Hepatocyte (in vitro differentiated cells): ENCODE data around the gene BLVRB. TPM values are rescaled to one million over a fixed set of nuclear protein-coding genes. Genes with fewer than 3 reads are reported as not detected.
"Not testable (repeated sequence)": the region's sequence is repeated elsewhere in the genome, so short reads cannot be mapped to it uniquely, and the experiment has no call there.

Experiments
- DNase-seq: peaks from one replicate; pipeline ENCODE4 v3.0.0-alpha.2; 2016; ENCODE audit warnings: low spot score
- H2AFZ ChIP-seq: fragments of 200-600 bp; sonication (generic); 2 replicates; pipeline ENCODE4 v1.6.0; 2016; ENCODE audit warnings: antibody characterized with exemption, mild to moderate bottlenecking
- H3K27ac ChIP-seq: fragments of 200-600 bp; sonication (generic); 2 replicates; pipeline ENCODE4 v1.5.1; 2016; ENCODE audit warnings: mild to moderate bottlenecking
- H3K27me3 ChIP-seq: fragments of 200-600 bp; sonication (generic); 2 replicates; pipeline ENCODE4 v1.6.1; 2016
- H3K36me3 ChIP-seq: fragments of 200-600 bp; sonication (generic); replicated peaks from 2 replicates; pipeline ENCODE4 v1.5.1; 2016; ENCODE audit warnings: low read depth; ENCODE audit not compliant: insufficient read depth
- H3K4me1 ChIP-seq: fragments of 200-600 bp; sonication (generic); 2 replicates; pipeline ENCODE4 v1.5.1; 2016; ENCODE audit warnings: mild to moderate bottlenecking, moderate library complexity; ENCODE audit not compliant: insufficient read depth
- H3K4me2 ChIP-seq: fragments of 200-600 bp; sonication (generic); 2 replicates; pipeline ENCODE4 v1.6.0; 2016
- H3K4me3 ChIP-seq: fragments of 200-600 bp; sonication (generic); 2 replicates; pipeline ENCODE4 v1.5.1; 2016; ENCODE audit warnings: mild to moderate bottlenecking
- H3K79me2 ChIP-seq: fragments of 200-600 bp; sonication (generic); 2 replicates; pipeline ENCODE4 v1.6.0; 2017; ENCODE audit warnings: mild to moderate bottlenecking
- H3K9me2 ChIP-seq: fragments of 200-600 bp; sonication (generic); replicated peaks from 2 replicates; pipeline ENCODE4 v1.6.0; 2017; ENCODE audit warnings: mild to moderate bottlenecking; ENCODE audit not compliant: insufficient read depth
- H3K9me3 ChIP-seq: fragments of 200-600 bp; sonication (generic); 2 replicates; pipeline ENCODE4 v1.5.1; 2016; ENCODE audit warnings: low read depth, mild to moderate bottlenecking
- H4K20me1 ChIP-seq: fragments of 200-600 bp; sonication (generic); 2 replicates; pipeline ENCODE4 v1.6.0; 2016; ENCODE audit warnings: mild to moderate bottlenecking; ENCODE audit not compliant: insufficient read depth, poor library complexity, severe bottlenecking
- CTCF ChIP-seq: fragments of 200-600 bp; sonication (generic); IDR thresholded peaks from 2 replicates; pipeline ENCODE4 v1.5.1; 2016; ENCODE audit warnings: antibody characterized with exemption, mild to moderate bottlenecking; ENCODE audit not compliant: poor library complexity
- EZH2 ChIP-seq: fragments of 200-600 bp; sonication (generic); IDR thresholded peaks from 2 replicates; pipeline ENCODE4 v1.6.1; 2016; ENCODE audit warnings: antibody characterized with exemption, mild to moderate bottlenecking, borderline replicate concordance
- EZH2phosphoT487 ChIP-seq: fragments of 200-600 bp; sonication (generic); IDR thresholded peaks from one replicate; pipeline ENCODE4 v1.6.1; 2018; ENCODE audit warnings: antibody characterized with exemption, mild to moderate bottlenecking, low read depth, moderate library complexity; ENCODE audit not compliant: unreplicated experiment, severe bottlenecking
- WGBS: methylation state at CpG from one replicate; pipeline ENCODE4 v1.1.6; 2016; ENCODE audit warnings: low lambda C conversion rate; ENCODE audit errors: missing lambda C conversion rate; 5-methylcytosine and 5-hydroxymethylcytosine counted together
- polyA plus RNA-seq: library from polyadenylated mRNA; unstranded; fragments of >200 nt; fragmentation: Nextera tagmentation; extraction: Ambion mirVana; gene quantifications from 2 replicates; pipeline ENCODE4 v1.2.1, GENCODE V29; 2016
- total RNA-seq: library from RNA; depleted of rRNA; stranded (reverse); fragments of >200 nt; gene quantifications from 2 replicates; pipeline ENCODE4 v1.2.3, GENCODE V29; 2014

BLVRB gene
- total and polyA plus RNA-seq, 2 experiments from 2014 or later = 114 to 157 TPM

- WGBS = 71% methylated on average over 8 of the region's 8 CpGs
- no peaks in the 10 kb centered on the region for H3K9me3 ChIP-seq
- H3K27me3 ChIP-seq = no peaks in the 10 kb centered on the region
- no peak for TF ChIP-seq EZH2phosphoT487
- no peak for TF ChIP-seq EZH2
- no peak for TF ChIP-seq CTCF
- peaks cover 7% of the 10 kb centered on the region for H3K4me1 ChIP-seq
- no peaks in the 10 kb centered on the region for H3K36me3 ChIP-seq
- no peak overlapping the region for H3K4me2 ChIP-seq
- no peaks in the 10 kb centered on the region for H3K9me2 ChIP-seq
- H2AFZ ChIP-seq = no peak overlapping the region
- H3K79me2 ChIP-seq = no peaks in the 10 kb centered on the region
- no peaks in the 10 kb centered on the region for H4K20me1 ChIP-seq
- no peak overlapping the region for H3K27ac ChIP-seq
- no peak overlapping the region for H3K4me3 ChIP-seq
- no peak for DNase-seq
Observed at GRCh38 chr19:40411958-40412499, 53.5 kb downstream of the BLVRB start.

DNA sequence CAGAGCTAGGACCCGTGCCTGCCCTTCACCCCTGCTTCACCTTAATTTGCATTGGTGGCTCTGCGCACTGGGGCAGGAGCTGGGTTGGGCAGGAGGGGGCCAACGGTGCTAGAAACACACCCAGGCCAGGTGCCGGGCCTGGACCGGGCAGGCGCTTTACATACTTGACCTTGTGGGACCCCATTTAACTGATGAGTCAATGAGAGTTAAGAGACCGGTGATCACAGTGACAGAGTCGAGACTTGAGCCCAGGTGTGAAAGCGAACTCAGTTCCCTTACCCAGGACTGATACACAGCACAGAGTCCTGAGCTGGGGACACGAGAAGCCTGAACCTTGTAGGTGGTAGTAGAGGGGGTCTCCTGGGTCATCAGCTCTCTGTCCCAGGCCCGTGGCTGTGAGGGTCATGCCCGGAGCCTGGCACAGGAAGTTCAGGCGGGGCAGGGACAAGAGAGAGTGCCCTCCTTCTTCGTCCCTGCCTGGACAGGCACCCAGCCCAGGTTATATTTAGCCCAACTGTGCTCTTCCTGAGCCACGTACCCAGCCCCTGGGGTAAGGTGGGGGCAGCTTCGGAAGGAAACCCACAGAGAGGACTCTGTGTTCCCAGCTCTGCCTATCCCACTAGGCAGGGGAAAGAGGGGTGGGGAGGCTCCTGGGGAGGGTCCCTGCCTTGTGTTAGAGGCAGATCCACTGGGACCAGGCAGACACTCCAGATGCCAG lies 54.3 kb downstream of the BLVRB start:
- H3K27me3 ChIP-seq = no peaks in the 10 kb centered on the region
- no peak for DNase-seq
- WGBS = 77% methylated on average over 16 of the region's 16 CpGs
- H2AFZ ChIP-seq = no peak overlapping the region
- no peaks in the 10 kb centered on the region for H4K20me1 ChIP-seq
- H3K4me3 ChIP-seq = no peak overlapping the region
- H3K4me1 ChIP-seq = peaks cover 5% of the 10 kb centered on the region
- no peak for TF ChIP-seq EZH2phosphoT487
- TF ChIP-seq CTCF = no peak
- H3K79me2 ChIP-seq = no peaks in the 10 kb centered on the region
- H3K9me2 ChIP-seq = no peaks in the 10 kb centered on the region
- H3K4me2 ChIP-seq = no peak overlapping the region
- no peaks in the 10 kb centered on the region for H3K9me3 ChIP-seq
- no peaks in the 10 kb centered on the region for H3K36me3 ChIP-seq
- H3K27ac ChIP-seq = no peak overlapping the region

DNA sequence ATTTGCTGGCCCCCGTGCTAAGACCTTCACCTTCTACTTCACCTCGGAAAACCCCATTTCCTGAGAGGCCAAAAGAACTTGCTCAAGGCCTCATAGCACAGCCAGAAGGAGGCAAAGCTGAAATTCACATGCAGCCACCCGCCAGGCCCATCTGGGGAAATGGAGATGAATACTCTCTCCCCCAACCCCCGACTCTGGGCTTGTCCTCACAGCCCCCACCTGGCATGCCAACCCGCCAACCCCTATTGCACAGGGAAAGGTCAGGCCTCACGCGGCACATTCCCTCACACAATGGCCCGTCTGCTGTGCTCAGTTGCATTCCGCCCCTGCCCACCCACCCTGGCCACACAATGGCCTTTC lies 55.5 kb downstream of the BLVRB start:
- Histone ChIP-seq H3K27me3 (no peaks in the 10 kb centered on the region), H3K79me2 (no peaks in the 10 kb centered on the region), H4K20me1 (no peaks in the 10 kb centered on the region), H3K27ac (no peak overlapping the region), H3K4me3 (no peak overlapping the region), H3K4me1 (peaks cover 5% of the 10 kb centered on the region), H3K9me3 (no peaks in the 10 kb centered on the region), H3K4me2 (no peak overlapping the region), H3K9me2 (no peaks in the 10 kb centered on the region), H2AFZ (no peak overlapping the region), H3K36me3 (no peaks in the 10 kb centered on the region)
- no peak for DNase-seq
- no peak for TF ChIP-seq EZH2
- TF ChIP-seq EZH2phosphoT487 = no peak
- TF ChIP-seq CTCF = no peak
- WGBS = 79% methylated on average over 3 of the region's 9 CpGs

- not testable (repeated sequence) for H3K79me2 ChIP-seq, H3K36me3 ChIP-seq, H3K27ac ChIP-seq, H3K4me1 ChIP-seq, H3K4me3 ChIP-seq, H3K4me2 ChIP-seq, H3K9me2 ChIP-seq, H3K9me3 ChIP-seq, H4K20me1 ChIP-seq, H3K27me3 ChIP-seq, DNase-seq, H2AFZ ChIP-seq
- WGBS = 90% methylated on average over 8 of the region's 8 CpGs
Observed at GRCh38 chr19:40408598-40408925, 57.0 kb downstream of the BLVRB start.
